T-helper 9 cell (primary cell): Measurements from ENCODE around the gene LGMN.
"Not testable (repeated sequence)": the region's sequence is repeated elsewhere in the genome, so short reads cannot be mapped to it uniquely, and the experiment has no call there.

Source experiments
- DNase-seq: peaks from one replicate; pipeline ENCODE4 v3.0.0-alpha.2; 2020

LGMN gene

DNA sequence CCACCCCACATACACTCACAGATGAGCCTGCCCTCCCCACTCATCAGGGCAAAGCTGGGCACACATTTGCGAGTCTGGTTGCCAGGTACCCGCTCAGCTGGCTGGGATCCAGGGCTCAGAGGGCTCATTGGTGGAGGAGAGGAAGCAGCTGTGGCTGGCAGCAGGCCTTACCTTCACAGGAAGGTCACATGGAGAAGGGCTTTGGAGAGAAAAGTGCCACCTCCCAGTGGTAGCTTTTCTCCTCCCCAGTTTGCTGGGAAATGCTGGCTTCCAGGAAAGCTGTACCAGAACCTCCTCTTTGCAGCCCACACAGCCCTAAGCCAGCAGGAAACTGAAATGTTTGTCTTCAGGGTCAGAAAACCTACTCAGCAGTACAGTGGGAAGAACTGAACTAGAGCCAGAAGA lies 55.6 kb downstream of the LGMN start:
- no peak for DNase-seq

DNA sequence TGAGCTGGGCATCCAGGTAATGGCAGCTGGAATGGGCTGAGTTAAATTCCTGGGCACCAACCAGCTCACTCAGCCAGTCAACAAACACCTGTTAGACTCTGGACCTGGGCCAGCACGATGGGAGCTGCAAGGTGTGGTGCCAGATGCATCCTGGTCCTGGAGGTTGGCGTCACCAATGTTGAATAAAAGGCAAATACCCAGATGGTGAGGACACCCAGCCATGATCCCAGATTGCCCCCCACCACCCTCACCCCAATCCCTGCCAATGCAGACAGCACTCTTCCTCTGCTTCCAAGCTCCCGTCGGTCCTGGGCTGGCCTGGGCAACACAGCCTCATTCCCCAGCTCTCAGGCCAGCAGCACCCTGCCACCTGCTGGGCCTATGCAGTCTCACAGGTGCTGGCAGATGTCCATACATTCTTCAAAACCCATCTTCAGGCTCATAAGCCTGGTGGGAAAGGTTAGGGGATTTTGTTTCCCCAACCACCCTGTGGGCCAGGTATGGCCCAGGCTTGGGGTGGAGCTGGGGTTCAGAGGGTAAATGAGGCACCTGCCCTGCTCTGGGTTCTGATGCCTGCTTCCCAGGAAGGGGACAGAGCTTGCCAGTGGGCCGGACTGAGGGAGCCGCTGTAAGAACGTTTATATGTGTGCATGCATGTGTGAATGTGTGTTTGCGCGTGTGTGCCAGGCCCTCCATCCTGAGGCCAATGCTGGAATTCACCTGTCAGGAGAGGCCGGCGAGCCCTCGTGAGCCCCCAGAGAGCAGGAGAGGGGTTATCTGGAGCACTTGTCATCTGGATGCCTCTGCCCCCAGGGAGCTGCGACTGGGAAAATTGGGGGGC lies 58.0 kb downstream of the LGMN start:
- DNase-seq, result no peak

- no peak for DNase-seq
Observed at GRCh38 chr14:92688434-92689375, 59.7 kb downstream of the LGMN start.

DNA sequence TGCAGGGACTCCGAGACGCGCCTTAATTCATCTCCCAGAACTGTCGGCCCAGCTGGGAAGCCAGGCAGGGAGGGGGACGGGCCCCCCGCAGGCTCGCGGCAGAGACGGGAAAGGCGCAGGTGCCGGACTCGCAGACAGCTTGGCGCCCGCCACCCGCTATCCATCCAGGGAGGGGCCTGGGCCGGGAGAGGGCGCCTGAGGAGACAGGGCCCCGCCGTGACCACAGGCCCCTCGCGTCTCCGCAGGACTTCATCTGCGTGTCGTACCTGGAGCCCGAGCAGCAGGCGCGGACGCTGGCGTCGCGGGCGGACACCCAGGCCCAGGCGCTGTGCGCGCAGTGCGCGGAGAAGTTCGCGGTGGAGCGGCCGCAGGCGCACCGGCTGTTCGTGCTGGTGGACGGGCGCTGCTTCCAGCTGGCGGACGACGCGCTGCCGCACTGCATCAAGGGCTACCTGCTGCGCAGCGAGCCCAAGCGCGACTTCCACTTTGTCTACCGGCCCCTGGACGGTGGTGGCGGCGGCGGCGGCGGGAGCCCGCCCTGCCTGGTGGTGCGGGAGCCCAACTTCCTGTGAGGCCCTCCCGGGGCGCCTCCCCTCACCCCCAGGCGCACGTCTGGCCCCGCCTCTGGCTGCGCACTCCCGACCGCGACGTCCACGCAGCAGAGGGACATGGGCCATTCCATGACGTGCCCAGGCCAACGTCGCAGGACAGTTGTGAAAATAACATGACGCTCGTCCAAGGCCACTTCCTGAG lies 60.6 kb downstream of the LGMN start:
- no peak for DNase-seq

GRCh38 chr14:92686900-92687427 lies 61.5 kb downstream of the LGMN start:
- peak; percentile 70 for DNase-seq

DNA sequence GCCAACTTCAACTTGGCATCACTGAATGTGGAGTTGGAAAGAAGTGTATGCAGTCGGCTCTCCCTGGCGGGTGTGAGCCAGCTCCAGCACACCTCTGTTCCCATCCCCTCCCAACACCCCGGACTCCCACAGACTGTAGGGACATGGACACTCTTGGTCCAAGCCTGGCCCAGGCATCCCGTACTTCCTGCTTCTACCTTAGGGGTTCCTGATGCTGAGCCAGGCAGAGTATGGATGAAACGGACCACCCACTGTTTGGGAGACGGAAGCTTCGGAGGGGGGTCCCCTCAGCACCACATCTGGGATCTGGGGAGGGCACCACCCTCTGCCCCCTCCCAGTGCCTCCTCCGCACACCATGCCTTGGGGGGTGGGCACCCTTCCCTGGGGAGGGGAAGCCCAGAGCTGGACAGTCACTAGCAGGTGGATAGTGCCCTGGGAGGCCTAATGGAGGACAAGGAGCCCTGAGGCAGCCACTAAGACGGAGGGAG lies 62.0 kb downstream of the LGMN start:
- no peak for DNase-seq

GRCh38 chr14:92685784-92686355 lies 62.6 kb downstream of the LGMN start:
- no peak for DNase-seq

GRCh38 chr14:92684801-92685560 lies 63.4 kb downstream of the LGMN start:
- DNase-seq, result no peak

GRCh38 chr14:92683041-92683440 lies 65.4 kb downstream of the LGMN start:
- DNase-seq, result no peak

DNA sequence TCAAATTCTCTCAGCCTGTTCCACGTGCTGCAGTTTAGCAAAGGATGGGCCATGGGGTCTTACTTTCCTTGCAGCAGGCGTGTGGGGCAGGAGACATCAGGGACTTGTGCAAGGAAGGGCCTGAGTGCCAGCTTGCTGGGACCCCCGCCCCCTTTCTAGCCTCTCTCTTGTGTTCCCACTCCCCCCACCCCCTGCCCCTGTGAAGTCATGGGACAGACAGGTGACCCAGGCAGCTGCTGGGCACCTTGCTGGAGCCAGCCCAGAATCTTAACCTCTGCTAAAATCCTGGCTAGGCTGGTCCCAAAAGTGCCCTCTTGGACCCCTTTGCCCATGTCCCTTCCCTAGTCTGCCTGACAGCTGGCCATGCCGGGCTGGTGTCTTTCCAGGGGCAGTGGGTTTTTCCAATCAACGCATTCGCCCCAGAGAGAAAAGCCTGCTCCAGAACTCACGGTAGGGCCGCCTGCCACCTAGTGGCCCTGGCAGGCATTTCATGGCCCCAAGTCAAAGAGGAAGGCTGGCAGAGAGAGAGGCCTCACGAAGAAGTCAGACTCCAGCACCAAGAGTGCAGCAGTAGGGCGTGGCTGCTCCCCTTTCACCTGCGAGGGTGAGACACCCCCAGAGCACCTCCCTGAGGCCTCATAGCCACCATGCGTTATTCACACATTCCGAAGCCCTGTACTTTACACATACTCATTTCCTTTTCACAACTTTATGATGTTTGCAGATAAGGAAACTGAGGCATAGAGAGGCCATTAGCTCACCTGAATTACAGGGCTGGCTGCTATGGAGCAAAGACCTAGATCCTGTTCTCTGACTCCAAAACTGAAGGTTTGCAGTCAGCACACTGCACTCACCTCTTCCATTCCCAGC lies 67.4 kb downstream of the LGMN start:
- DNase-seq, result peak; percentile 56

GRCh38 chr14:92680330-92680729 lies 68.1 kb downstream of the LGMN start:
- not testable (repeated sequence) for DNase-seq

- no peak for DNase-seq
Observed at GRCh38 chr14:92679246-92679645, 69.2 kb downstream of the LGMN start.

- no peak for DNase-seq
Observed at GRCh38 chr14:92678766-92679165, 69.7 kb downstream of the LGMN start.

DNA sequence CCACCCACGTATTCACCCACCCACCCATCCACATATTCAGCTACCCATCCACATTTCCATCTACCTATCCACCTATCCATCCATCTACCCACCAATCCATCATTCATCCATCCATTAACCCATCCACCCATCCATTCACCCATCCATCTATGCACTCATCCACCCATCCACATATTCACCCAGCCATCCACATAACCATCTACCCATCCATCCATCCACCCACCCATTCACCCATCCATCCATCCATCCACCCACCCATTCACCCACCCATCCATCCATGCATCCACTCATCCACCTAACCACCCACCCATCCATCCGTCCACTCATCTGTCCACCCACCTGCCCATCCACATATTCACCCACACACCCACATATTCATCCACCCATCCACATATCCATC lies 70.5 kb downstream of the LGMN start:
- no peak for DNase-seq

DNA sequence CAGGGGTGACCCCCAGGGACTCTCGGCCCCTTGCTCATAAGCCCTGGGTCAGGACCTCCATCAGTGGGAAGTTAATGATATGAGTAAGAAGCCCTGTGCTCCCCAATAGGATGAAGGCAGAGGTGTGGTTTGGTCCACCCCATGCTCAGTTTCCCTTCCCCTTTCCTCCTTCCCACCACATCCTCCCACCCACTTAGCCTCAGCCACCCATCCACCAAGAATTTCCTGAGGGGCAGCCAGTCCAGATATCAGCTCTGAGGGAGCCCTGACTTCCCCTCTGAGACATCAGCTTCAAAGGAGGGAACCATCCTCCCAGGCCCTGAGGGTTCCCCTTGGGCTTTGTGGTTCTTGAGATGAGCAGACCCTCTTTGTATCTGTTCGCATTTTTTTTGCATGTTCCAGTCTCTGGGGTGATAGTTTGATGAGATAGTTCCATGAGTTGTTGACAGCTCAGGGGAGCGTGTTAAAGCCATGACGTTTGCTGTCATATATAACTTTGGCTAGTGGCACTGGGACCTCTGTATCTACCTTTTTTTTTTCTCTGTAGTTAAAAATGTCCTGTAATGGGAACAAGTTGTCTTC lies 71.2 kb downstream of the LGMN start:
- no peak for DNase-seq

GRCh38 chr14:92676403-92677086 lies 71.9 kb downstream of the LGMN start:
- no peak for DNase-seq

GRCh38 chr14:92675976-92676375 lies 72.5 kb downstream of the LGMN start:
- DNase-seq, result no peak

DNA sequence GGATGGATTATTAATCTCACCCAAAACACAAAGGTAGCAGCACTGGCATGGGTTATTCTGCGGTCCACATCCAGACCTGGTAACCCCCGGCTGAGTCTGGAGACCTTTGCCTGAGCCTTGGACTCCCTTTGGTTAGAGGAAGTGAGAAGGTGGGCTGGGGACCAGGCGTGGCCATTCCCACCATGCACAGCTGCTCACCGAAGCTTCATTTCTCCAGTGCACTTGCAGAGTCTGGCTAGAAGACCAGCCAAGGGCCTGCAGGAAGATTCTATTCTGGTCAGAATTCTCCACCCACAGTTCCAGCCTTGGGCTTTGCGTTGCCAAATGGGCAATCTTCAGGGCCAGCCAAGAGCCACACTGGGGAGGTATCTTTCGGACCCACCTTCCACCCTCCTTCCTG lies 73.0 kb downstream of the LGMN start:
- DNase-seq, result no peak

DNA sequence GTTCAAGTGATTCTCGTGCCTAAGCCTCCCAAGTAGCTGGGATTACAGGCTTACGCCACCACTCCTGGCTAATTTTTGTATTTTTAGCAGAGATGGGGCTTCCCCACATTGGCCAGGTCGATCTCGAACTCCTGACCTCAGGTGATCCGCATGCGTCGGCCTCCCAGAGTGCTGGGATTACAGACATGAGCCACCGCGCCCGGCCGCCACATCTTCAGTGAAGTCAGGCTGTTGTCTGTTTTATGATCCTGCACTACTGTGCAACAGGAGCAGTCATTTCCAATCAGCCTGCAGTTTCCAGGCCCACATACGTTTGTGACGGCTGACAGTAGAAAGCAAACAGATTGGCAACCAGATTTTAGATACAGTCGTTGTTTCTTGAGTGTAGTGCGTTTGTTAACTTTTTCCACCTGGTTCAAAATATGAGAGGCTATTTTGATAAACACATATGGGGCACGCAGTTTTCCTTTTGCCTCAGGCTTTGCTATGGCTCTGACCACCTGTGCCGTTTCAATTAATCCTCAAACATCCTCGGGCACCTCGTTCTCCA lies 74.8 kb downstream of the LGMN start:
- DNase-seq, result no peak
